GM19193 (cell line): ENCODE data around the gene ORAI3.
A peak's percentile ranks its signal among the peaks of the same experiment; 100 is the strongest.

Source experiments
- POLR2A ChIP-seq: IDR thresholded peaks from 4 replicates; pipeline ENCODE4 v1.6.1; 2011; ENCODE audit not compliant: insufficient read depth, insufficient read length; ENCODE audit errors: extremely low read depth

ORAI3 gene

GRCh38 chr16:30948667-30949649 is at the start of gene ORAI3:
ORAI3 (plus strand) TSS chr16:30949068; CDS start chr16:30949290, 222 bp downstream.
- TF ChIP-seq POLR2A, result peak; percentile 76

DNA sequence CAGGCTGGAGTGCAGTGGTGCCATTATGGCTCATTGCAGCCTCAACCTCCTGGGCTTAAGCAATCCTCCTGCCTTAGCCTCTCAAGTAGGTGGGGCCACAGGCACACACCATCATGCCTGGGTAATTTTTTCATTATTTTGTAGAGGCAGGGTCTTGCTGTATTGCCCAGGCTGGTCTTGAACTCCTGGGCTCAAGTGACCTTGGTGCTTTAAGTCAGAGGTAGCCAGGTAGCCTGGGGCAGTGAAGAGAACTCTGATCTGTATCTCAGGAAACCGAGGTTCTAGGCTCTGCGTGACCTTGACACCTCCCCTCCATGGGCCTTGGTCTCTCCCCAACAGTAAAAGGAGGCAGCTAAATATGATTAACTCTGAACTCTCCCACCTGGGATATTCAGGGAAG is 49.1 kb upstream of the ORAI3 start:
- TF ChIP-seq POLR2A, result no peak

DNA sequence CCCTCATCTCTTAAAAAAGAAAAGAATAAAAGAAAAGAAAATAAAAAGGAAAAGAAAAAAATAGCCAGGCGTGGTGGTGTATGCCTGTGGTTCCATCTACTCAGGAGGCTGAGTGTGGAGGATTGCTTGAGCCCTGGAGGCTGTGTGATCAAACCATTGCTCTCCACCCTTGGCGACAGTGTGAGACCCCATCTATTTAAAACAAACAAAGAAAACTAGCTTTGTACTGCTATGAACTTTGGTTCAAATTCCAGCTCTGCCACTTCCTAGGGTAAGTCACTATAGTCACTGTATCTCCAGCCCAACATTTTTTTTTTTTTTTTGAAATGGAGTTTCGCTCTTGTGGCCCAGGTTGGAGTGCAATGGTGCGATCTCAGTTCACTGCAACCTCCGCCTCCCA is 48.3 kb upstream of the ORAI3 start:
- TF ChIP-seq POLR2A, result no peak

DNA sequence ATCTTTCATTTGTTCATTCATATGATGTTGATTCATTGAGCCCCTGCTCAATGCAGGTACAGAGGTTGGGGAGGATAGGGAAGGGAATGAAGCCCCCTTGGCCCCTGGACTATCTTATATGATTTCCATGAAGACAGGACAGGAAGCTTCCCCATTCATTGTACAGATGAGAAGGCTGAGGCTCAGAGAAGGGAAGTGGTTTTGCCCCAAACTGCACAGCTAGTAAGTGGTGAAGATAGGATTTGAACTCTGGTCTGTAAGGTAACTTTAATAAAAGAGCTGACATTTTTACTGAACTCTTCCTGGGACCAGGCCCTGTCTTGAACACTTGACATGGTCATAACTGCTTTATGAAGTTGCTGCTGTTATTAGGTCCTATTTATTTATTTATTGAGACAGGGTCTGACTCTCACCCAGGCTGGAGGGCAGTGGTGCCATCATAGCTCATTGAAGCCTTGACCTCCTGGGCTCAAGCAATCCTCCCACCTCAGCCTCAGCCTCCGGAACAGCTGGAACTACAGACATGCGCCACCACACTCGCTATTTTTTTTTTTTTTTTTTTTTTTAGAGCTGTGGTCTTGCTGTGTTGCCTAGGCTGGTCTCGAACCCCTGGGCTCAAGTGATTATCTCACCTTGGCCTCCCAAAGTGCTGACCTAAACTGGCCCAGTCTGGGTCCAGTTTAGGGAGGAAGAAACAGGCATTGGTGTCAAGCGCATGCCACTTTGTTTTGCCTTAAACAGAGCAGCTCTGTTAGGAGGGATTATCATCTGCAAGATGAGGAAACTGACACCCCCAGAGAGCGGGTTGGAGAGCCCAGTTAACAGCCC is 47.5 kb upstream of the ORAI3 start:
- TF ChIP-seq POLR2A, result no peak

DNA sequence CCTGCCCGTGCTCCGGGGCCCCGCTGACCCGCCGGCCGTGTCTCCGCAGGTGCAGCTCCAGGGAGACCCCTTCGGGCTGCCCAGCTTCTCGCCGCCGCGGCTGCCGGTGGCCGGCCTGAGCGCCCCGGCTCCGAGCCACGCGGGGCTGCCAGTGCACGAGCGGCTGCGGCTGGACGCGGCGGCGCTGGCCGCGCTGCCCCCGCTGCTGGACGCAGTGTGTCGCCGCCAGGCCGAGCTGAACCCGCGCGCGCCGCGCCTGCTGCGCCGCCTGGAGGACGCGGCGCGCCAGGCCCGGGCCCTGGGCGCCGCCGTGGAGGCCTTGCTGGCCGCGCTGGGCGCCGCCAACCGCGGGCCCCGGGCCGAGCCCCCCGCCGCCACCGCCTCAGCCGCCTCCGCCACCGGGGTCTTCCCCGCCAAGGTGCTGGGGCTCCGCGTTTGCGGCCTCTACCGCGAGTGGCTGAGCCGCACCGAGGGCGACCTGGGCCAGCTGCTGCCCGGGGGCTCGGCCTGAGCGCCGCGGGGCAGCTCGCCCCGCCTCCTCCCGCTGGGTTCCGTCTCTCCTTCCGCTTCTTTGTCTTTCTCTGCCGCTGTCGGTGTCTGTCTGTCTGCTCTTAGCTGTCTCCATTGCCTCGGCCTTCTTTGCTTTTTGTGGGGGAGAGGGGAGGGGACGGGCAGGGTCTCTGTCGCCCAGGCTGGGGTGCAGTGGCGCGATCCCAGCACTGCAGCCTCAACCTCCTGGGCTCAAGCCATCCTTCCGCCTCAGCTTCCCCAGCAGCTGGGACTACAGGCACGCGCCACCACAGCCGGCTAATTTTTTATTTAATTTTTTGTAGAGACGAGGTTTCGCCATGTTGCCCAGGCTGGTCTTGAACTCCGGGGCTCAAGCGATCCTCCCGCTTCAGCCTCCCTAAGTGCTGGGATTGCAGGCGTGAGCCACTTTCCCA is 46.6 kb upstream of the ORAI3 start:
- peak; percentile 55 for TF ChIP-seq POLR2A

GRCh38 chr16:30903002-30903401 is 45.9 kb upstream of the ORAI3 start:
- TF ChIP-seq POLR2A, result no peak

- no peak for TF ChIP-seq POLR2A
Measured at GRCh38 chr16:30903596-30903995, 45.3 kb upstream of the ORAI3 start.

DNA sequence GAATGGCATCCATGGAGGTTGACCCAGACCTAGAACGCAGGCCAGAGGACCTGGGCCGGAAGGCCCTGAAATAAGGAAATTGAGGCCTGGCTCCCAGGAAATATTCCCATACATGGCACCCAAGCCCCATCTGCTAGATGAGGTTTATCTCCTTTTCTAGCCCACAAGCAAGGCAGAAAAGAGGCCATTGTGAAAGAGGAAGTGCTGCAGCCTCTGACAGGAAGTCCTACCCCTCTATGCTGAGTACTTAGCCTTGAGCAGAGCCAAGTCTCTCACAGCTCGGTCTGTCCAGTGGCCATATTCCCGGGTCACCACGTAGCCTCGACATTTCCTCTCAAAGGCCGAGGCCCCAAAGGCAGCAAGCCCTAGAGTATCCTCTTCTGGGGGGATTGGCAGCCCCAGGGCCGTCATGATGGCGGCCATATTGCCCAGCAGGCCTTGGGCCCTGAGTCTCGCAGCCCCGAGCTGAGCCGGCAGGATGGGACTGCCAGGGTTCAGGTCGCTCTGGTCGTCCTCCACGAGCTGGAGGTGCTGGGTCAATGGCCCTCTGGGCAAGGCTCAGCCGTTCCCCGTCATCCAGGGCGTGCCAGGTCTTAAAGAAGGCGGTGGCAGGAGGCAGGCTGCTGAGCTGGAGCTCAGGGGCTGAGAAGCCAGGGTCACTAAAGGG is 44.6 kb upstream of the ORAI3 start:
- no peak for TF ChIP-seq POLR2A

DNA sequence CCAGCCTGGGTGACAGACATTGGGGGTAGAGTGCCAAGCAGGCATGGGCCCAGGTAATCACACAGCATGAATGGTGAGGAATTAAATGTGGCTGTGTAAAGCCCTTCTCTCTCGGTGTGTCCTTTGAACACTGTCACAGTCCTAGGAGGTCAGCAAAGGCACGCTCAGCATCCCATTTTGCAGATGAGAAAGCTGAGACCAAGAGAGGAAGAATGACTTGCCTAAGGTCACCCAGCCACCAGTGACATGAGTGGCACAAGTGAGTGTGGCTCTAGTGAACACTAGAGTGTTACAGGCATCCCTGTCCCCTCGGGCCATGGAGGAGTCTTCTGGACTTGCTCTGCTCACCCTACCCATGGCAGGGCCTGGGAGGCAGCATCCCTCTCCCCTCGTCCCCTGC is 41.8 kb upstream of the ORAI3 start:
- TF ChIP-seq POLR2A, result no peak

GRCh38 chr16:30910427-30911029 is 38.3 kb upstream of the ORAI3 start:
- TF ChIP-seq POLR2A, result no peak

DNA sequence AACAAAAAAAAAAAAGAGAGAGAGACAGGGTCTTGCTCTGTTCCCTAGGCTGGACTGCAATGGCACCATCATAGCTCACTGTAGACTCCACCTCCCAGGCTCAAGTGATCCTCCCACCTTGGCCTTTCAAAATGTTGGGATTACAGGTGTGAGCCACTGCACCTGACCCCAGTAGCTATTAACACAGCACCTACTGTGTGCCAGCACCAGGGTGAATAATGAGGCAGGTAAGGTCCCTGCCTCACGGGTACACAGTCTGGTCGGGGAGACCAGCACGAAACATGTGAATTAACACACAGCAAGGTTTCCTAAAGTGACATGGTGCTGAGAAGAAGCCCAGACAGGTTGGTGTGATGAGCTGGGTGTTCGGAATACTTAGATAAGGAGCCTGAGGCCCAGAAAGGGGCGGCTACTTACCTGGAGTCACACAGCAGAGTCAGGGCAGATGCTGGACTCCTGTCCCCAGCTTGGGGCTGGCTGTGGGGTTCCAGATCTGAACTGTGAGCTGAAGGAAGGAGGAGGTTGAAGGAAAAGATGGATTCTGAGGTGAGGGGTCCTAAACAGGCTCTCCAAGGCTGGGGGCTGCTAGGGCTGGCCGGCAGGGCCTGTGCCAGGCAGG is 36.0 kb upstream of the ORAI3 start:
- no peak for TF ChIP-seq POLR2A

- TF ChIP-seq POLR2A, result no peak
Measured at GRCh38 chr16:30914830-30915229, 34.0 kb upstream of the ORAI3 start.

DNA sequence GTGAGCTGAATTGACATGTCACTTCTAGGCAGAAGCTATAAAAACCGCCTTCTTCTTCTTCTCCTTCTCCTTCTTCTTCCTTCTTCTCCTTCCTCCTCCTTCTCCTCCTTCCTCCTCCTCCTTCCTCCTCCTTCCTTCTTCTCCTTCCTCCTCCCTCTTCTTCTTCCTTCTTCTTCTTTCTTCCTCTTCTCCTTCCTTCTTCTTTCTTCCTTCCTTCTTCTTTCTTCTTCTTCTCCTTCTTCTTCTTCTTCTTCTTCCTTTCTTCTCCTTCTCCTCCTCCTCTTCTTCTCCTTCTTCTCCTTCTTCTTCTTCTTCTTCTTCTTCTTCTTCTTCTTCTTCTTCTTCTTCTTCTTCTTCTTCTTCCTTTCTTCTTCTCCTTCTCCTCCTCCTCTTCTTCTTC is 30.3 kb upstream of the ORAI3 start:
- no peak for TF ChIP-seq POLR2A
